Measurements from ENCODE around the gene FRMPD3.

- no peak for TF ChIP-seq CTCF (IDR thresholded peaks at IDR 0.05)
- no peak for TF ChIP-seq POLR2A (IDR thresholded peaks at IDR 0.05)
- no peak for TF ChIP-seq EP300 (IDR thresholded peaks at IDR 0.05)
These were observed 1.5 kb downstream of the FRMPD3 start for GRCh38 chrX:107450823-107451509.

Measured in tibial nerve (tissue), 4 donors.